Endothelial cell (in vitro differentiated cells): ENCODE data around the gene ICAM2. TPM values are rescaled to one million over a fixed set of nuclear protein-coding genes. Genes with fewer than 3 reads are reported as not detected.

ENCODE experiments used
- DNase-seq: peaks from one replicate; pipeline ENCODE4 v3.0.0; 2021; ENCODE audit warnings: low spot score
- H3K27ac Mint-ChIP-seq: one replicate; pipeline ENCODE4 v1.8.0; 2021; ENCODE audit warnings: mixed read lengths, inconsistent platforms; ENCODE audit not compliant: unreplicated experiment
- H3K27me3 Mint-ChIP-seq: one replicate; pipeline ENCODE4 v1.8.0; 2021; ENCODE audit warnings: mild to moderate bottlenecking, moderate library complexity, mixed read lengths, inconsistent platforms; ENCODE audit not compliant: unreplicated experiment
- H3K36me3 Mint-ChIP-seq: one replicate; pipeline ENCODE4 v1.8.0; 2021; ENCODE audit warnings: mild to moderate bottlenecking, low read depth, mixed read lengths, inconsistent platforms; ENCODE audit not compliant: unreplicated experiment
- H3K4me1 Mint-ChIP-seq: one replicate; pipeline ENCODE4 v1.8.0; 2021; ENCODE audit warnings: mild to moderate bottlenecking, mixed read lengths, inconsistent platforms; ENCODE audit not compliant: unreplicated experiment
- H3K4me3 Mint-ChIP-seq: one replicate; pipeline ENCODE4 v1.8.0; 2021; ENCODE audit warnings: mild to moderate bottlenecking, mixed read lengths, inconsistent platforms; ENCODE audit not compliant: unreplicated experiment
- H3K9me3 Mint-ChIP-seq: one replicate; pipeline ENCODE4 v1.8.0; 2021; ENCODE audit warnings: mixed read lengths, inconsistent platforms; ENCODE audit not compliant: unreplicated experiment
- total RNA-seq: library from RNA; stranded (reverse); fragmentation: NEBNext Ultra II Directional; extraction: Animal tissue kit (Norgen Biotek cat#: 25700); gene quantifications from one replicate; pipeline ENCODE4 v1.2.1, GENCODE V29; 2021; ENCODE audit not compliant: unreplicated experiment
- TF ChIP-seq, protein P1 (sequence below): fragments of 200-600 bp; sonication (generic); IDR thresholded peaks from one replicate; pipeline ENCODE4 v1.5.0; 2021; ENCODE audit warnings: antibody characterized with exemption; ENCODE audit not compliant: unreplicated experiment

Gene ICAM2
- total RNA-seq, 1 donor from 2014 or later, result 52.1 TPM

DNA sequence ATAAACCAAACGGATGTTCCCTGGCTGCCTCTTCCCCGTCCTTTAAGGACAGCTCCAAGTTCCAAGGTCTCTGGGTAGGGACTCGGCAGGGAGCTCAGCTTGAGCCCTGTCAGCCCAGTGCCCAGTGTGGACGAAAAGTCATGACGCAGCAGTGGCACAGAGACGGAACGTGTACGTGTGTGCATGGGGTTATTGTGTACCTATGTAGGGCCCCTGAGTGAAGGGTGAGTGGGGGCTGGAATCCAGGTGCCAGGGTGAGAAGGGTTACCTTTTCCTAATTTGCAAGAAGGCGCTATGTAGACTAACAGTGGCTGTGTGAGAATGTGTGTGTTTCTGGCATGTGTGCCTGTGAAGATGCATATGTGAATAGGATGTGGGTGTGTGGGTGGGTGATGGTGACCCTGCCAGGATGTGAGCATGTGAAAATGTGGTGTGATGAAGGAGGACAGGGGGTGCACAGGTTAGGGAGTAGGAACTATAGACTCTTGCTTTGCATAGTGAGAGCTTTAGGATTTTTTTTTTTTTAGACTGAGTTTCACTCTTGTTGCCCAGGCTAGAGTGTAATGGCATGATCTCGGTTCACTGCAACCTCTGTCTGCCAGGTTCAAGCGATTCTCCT is 53.7 kb downstream of the ICAM2 start:
- Mint-ChIP-seq H3K36me3 (no peaks in the 10 kb centered on the region), H3K4me1 (peaks cover 3% of the 10 kb centered on the region)

DNA sequence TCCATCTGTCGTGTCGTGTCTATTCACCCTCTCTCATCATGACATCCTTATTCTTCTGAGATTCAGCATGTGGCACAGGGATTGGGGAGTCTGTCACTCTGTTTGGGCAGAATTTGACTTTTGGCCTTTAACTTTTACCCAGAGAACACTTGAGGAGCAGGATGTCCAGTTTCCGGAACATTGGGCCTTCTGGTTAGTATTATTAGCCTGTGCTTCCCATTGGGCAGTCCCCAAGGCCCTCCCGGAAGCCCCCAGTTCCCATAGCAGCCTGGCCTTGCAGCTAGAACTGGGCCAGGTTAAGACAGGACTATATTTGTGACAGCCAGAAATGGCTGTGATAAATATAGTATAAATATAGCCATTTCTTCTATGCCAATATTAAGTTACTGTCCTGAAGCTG is 57.3 kb downstream of the ICAM2 start:
- H3K27me3 Mint-ChIP-seq, result peaks cover 7% of the 10 kb centered on the region

More for the DNA sequence above, 53.7 kb downstream of the ICAM2 start:
- TF ChIP-seq, protein P1, sequence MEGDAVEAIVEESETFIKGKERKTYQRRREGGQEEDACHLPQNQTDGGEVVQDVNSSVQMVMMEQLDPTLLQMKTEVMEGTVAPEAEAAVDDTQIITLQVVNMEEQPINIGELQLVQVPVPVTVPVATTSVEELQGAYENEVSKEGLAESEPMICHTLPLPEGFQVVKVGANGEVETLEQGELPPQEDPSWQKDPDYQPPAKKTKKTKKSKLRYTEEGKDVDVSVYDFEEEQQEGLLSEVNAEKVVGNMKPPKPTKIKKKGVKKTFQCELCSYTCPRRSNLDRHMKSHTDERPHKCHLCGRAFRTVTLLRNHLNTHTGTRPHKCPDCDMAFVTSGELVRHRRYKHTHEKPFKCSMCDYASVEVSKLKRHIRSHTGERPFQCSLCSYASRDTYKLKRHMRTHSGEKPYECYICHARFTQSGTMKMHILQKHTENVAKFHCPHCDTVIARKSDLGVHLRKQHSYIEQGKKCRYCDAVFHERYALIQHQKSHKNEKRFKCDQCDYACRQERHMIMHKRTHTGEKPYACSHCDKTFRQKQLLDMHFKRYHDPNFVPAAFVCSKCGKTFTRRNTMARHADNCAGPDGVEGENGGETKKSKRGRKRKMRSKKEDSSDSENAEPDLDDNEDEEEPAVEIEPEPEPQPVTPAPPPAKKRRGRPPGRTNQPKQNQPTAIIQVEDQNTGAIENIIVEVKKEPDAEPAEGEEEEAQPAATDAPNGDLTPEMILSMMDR, result no peak
- Mint-ChIP-seq H3K4me3 (no peak overlapping the region), H3K27ac (no peak overlapping the region), H3K27me3 (peaks cover 7% of the 10 kb centered on the region), H3K9me3 (no peaks in the 10 kb centered on the region)
- DNase-seq, result no peak

DNA sequence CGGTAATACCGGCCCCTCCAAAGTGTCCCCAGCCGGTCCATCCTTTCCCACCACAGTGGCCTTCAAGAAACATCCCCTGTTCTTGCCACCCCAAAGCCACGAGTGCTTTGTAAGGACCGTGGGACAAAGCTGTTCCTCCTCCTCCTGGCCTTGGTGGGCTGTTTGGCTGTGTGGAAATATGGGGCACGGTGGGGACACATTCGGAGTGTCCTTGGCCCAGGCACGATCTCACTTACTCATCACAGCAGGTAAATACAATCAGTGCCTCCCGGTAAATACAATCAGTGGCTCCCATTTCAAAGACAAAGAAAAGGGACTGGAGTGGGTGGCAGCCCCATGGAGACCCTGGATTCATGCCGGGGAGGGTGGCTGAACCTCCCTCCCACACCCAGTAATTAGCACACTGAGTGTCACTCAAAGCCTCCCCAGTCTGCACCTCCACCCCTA is 58.1 kb downstream of the ICAM2 start:
- peak overlapping the region; percentile 48 for H3K27ac Mint-ChIP-seq

More for the DNA sequence above, 57.3 kb downstream of the ICAM2 start:
- H3K4me1 Mint-ChIP-seq, result peaks cover 3% of the 10 kb centered on the region
- DNase-seq, result no peak
- no peaks in the 10 kb centered on the region for H3K36me3 Mint-ChIP-seq
- TF ChIP-seq, protein P1, result no peak
- H3K4me3 Mint-ChIP-seq, result no peak overlapping the region
- H3K9me3 Mint-ChIP-seq, result no peaks in the 10 kb centered on the region
- no peak overlapping the region for H3K27ac Mint-ChIP-seq

DNA sequence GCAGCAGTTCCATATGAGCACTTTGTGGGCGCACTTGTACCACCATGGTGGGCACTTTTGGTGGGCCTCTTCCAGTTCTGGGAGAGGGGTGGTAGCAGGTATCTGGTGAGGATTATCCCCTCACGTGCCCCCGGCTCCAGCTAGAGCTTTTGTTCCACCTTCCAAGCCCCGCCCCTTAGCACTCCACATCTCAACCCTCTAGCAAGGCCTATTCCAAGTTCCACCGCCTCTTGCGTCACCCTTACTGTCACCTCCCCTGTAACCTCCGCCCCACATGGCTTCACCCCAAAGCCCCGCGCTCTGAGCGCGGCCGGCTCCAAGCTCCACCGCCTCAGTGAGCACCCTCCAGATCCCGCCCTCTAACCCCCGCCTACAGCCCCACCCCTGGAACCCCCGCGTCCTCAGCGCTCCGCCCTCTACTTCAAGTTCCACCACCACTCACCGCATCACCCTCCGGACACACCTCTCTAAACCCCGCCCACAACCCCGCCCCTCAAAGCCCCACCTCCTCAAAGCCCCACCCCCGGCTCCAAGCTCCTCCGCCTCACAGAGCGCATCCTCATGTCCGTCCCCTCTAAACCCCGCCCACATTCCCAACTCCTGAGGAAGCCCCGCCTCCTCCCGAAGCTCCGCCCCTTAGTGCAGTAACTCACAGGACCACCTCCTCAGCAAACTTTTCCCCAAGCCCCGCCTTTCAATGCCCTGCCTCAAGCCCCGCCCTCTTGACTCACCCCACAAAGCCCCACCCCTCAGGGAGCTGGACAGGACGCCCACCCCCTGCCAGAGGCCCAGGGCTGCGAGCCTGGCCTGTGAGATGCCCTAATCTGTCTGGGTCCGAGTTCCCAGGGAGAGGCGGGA is 58.8 kb downstream of the ICAM2 start:
- Mint-ChIP-seq H3K9me3 (no peaks in the 10 kb centered on the region), H3K4me3 (no peak overlapping the region), H3K36me3 (no peaks in the 10 kb centered on the region), H3K27ac (no peak overlapping the region), H3K4me1 (peaks cover 3% of the 10 kb centered on the region), H3K27me3 (peaks cover 7% of the 10 kb centered on the region)
- DNase-seq, result peak; percentile 72
- TF ChIP-seq, protein P1, result no peak

More for the DNA sequence above, 58.1 kb downstream of the ICAM2 start:
- H3K4me3 Mint-ChIP-seq, result no peak overlapping the region
- H3K9me3 Mint-ChIP-seq, result no peaks in the 10 kb centered on the region
- H3K27me3 Mint-ChIP-seq, result peaks cover 7% of the 10 kb centered on the region
- DNase-seq, result no peak
- TF ChIP-seq, protein P1, result no peak
- peaks cover 3% of the 10 kb centered on the region for H3K4me1 Mint-ChIP-seq
- H3K36me3 Mint-ChIP-seq, result no peaks in the 10 kb centered on the region

DNA sequence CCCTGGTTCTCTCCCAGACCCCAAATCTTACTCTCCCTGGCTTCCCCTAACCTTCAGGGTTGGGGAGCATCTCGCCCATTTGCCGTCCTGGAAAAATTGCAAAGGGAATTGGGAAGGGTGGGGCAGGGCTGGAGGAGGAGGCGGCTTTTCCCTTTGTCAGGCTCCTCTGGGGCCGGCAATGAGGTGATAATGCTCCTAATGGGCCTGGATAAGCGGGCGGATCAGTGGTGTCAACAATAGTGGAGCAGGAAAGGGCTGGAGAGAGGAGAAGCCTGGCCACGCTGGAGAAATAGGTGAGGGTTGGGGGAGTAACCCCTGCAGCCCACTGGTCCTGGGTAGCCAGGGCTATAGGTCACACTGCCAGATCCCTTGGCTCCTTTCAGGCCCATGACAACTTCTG is 60.0 kb downstream of the ICAM2 start:
- H3K27ac Mint-ChIP-seq, result no peak overlapping the region

More for the DNA sequence above, 60.0 kb downstream of the ICAM2 start:
- H3K36me3 Mint-ChIP-seq, result no peaks in the 10 kb centered on the region
- TF ChIP-seq, protein P1, result no peak
- no peak overlapping the region for H3K4me3 Mint-ChIP-seq
- H3K4me1 Mint-ChIP-seq, result peaks cover 3% of the 10 kb centered on the region
- H3K9me3 Mint-ChIP-seq, result no peaks in the 10 kb centered on the region
- peaks cover 7% of the 10 kb centered on the region for H3K27me3 Mint-ChIP-seq
- no peak for DNase-seq
